Measurements from ENCODE around the gene MPPED2.

GRCh38 chr11:30388957-30389356 lies 197.2 kb downstream of the MPPED2 start:
- TF ChIP-seq, protein P1, sequence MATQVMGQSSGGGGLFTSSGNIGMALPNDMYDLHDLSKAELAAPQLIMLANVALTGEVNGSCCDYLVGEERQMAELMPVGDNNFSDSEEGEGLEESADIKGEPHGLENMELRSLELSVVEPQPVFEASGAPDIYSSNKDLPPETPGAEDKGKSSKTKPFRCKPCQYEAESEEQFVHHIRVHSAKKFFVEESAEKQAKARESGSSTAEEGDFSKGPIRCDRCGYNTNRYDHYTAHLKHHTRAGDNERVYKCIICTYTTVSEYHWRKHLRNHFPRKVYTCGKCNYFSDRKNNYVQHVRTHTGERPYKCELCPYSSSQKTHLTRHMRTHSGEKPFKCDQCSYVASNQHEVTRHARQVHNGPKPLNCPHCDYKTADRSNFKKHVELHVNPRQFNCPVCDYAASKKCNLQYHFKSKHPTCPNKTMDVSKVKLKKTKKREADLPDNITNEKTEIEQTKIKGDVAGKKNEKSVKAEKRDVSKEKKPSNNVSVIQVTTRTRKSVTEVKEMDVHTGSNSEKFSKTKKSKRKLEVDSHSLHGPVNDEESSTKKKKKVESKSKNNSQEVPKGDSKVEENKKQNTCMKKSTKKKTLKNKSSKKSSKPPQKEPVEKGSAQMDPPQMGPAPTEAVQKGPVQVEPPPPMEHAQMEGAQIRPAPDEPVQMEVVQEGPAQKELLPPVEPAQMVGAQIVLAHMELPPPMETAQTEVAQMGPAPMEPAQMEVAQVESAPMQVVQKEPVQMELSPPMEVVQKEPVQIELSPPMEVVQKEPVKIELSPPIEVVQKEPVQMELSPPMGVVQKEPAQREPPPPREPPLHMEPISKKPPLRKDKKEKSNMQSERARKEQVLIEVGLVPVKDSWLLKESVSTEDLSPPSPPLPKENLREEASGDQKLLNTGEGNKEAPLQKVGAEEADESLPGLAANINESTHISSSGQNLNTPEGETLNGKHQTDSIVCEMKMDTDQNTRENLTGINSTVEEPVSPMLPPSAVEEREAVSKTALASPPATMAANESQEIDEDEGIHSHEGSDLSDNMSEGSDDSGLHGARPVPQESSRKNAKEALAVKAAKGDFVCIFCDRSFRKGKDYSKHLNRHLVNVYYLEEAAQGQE (IDR thresholded peaks at IDR 0.05; ENCODE audit: insufficient read depth in 1 of 2, low read depth in 2 of 2, low read length in 2 of 2): no peak
- TF ChIP-seq TAF1 (IDR thresholded peaks at IDR 0.05; ENCODE audit: borderline replicate concordance, insufficient read depth, low read length) (no peak), POLR2AphosphoS5 (IDR thresholded peaks at IDR 0.05; ENCODE audit: low read depth, low read length) (no peak), SIN3A (IDR thresholded peaks at IDR 0.05; ENCODE audit: borderline replicate concordance, insufficient read depth, low read length) (no peak)

Measured in PFSK-1 (cell line).